Hindlimb muscle (tissue), 1 donor: ENCODE results near the gene ANKRD10. TPM values are rescaled to one million over a fixed set of nuclear protein-coding genes. Genes with fewer than 3 reads are reported as not detected.

Experiments
- DNase-seq: peaks from one replicate; pipeline ENCODE4 v3.0.0-alpha.2; 2013
- polyA plus RNA-seq: library from polyadenylated mRNA; unstranded; fragments of 120-200 nt; gene quantifications from one replicate; pipeline ENCODE4 v1.2.1, GENCODE V29; 2013; ENCODE audit not compliant: insufficient read length

ANKRD10 gene
- polyA plus RNA-seq, 1 donor: 252 TPM

GRCh38 chr13:110914331-110915056 is 375 bp downstream of the ANKRD10 start:
- peak; percentile 93 for DNase-seq

GRCh38 chr13:110914081-110914330 is 863 bp downstream of the ANKRD10 start:
- no peak for DNase-seq

- DNase-seq: no peak
Observed at GRCh38 chr13:110913322-110914080, 1.4 kb downstream of the ANKRD10 start.

- no peak for DNase-seq
Observed at GRCh38 chr13:110912651-110913051, 2.2 kb downstream of the ANKRD10 start.

- DNase-seq: no peak
Observed at GRCh38 chr13:110911880-110912279, 3.0 kb downstream of the ANKRD10 start.

GRCh38 chr13:110910013-110910890 is 4.6 kb downstream of the ANKRD10 start:
- no peak for DNase-seq

- no peak for DNase-seq
Observed at GRCh38 chr13:110907951-110908898, 6.6 kb downstream of the ANKRD10 start.

- DNase-seq: no peak
Observed at GRCh38 chr13:110907301-110907700, 7.6 kb downstream of the ANKRD10 start.

- DNase-seq: no peak
Observed at GRCh38 chr13:110904748-110905147, 10.1 kb downstream of the ANKRD10 start.

- no peak for DNase-seq
Observed at GRCh38 chr13:110902370-110902769, 12.5 kb downstream of the ANKRD10 start.

- DNase-seq: no peak
Observed at GRCh38 chr13:110897521-110897920, 17.3 kb downstream of the ANKRD10 start.

GRCh38 chr13:110897014-110897413 is 17.9 kb downstream of the ANKRD10 start:
- no peak for DNase-seq

GRCh38 chr13:110894086-110894485 is 20.8 kb downstream of the ANKRD10 start:
- no peak for DNase-seq

- DNase-seq: no peak
Observed at GRCh38 chr13:110893571-110893970, 21.3 kb downstream of the ANKRD10 start.

GRCh38 chr13:110890279-110891165 is 24.3 kb downstream of the ANKRD10 start:
- DNase-seq: no peak

GRCh38 chr13:110888390-110888789 is 26.5 kb downstream of the ANKRD10 start:
- no peak for DNase-seq

GRCh38 chr13:110887597-110888333 is 27.1 kb downstream of the ANKRD10 start:
- DNase-seq: no peak

- DNase-seq: no peak
Observed at GRCh38 chr13:110886870-110887596, 27.8 kb downstream of the ANKRD10 start.
